ENCODE results near the gene DOP1A. TPM values are rescaled to one million over a fixed set of nuclear protein-coding genes. Genes with fewer than 3 reads are reported as not detected.

The DOP1A gene
- total and polyA plus RNA-seq, 2 of the 13 experiments (the other 11 are each of a cell fraction or from before 2014, with no cell fraction given): 5.2 to 16.7 TPM

DNA sequence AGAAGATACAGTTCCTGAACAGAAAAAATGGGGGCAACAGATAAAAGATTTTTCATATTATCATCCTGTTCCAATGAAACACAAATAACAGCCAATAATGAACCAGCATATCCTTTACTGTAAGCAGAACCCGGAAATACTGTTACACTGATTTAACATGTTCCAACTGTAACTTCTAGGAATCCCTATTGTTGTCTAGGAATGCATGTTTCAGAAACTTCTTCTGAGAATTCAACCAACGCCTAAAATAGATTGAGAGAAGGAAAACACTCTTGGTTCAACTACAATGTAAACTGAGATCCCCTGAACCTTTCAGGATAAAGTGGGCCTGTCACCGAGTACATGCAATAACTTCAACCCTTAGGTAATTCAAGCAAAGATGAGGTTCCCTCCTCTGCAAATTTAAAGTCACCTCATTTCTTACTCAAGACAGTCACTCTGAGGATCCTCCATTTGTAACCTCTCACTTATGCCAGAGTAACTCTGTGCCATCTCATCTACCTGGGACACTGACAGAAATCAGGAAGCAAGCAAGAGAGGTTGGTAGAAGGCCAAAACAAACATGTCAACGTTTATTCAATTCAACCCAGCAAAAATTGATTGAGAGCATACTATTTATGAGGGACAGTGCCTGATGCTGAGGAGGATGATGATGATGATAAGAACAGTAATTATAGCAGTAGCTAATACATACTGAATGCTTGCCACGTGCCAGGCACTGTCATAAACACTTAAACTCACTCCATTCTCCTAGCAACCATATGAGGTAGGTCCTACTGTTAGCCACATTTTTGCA, 15.9 kb upstream of the DOP1A start (continued):
- TF ChIP-seq XBP1 (CRISPR knock-in tag; IDR thresholded peaks at IDR 0.05): no peak

DNA sequence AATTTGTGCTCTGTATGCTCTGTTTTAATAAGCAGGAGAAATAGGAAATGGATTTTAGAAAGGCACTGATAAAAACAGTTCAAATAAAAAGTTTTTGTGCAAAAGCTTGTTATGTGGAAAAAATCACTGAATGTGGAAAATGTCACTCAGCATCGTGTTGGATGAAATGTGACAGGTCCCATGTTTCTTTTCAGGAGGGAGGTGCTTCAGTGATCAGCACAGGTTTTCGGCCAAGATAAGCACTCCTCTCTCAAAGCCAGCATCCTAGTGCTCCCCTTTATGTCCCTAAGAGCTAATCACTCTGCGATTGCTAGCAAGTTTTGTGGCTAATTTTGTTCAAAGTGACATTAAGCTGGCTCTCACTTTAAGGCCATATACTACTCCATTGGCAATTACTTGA, 13.8 kb upstream of the DOP1A start:
- 97% methylated on average over 3 of the region's 3 CpGs for WGBS (ENCODE audit: low lambda C conversion rate)
- no peak overlapping the region for H3K4me2 ChIP-seq (ENCODE audit: low read depth, low read length)
- no peaks in the 10 kb centered on the region for H3K9me3 ChIP-seq (ENCODE audit: low read length)
- H3K79me2 ChIP-seq (ENCODE audit: insufficient read depth, low read length): no peaks in the 10 kb centered on the region
- FAIRE-seq (no peak), ATAC-seq (no peak), DNase-seq (ENCODE audit: low spot score) (no peak)
- no TSS peak for BruUV-seq (replicated peaks)
- H2AFZ ChIP-seq (ENCODE audit: low read length): no peak overlapping the region
- intact Hi-C loops (cut with micrococcal nuclease; ENCODE audit: unreplicated experiment): loop anchor here (10.0 kb wide), 2 partner anchors 269 to 559 kb away; no protein-coding TSS in a partner anchor
- ChIA-PET POLR2A (no interaction called here), CTCF (ENCODE audit: low intra/inter-chr PET ratio, low total read pairs) (interaction anchor here (2.6 kb wide), 1 partner anchor 783 kb away, joined by 20 read pairs; no protein-coding TSS in a partner anchor)
- in situ Hi-C loops (cut with HindIII; ENCODE audit: extremely low pct_ligation_motif_present, low pct_unique_long_range_greater_than_20kb): loop anchor here (10.0 to 25.0 kb wide), 2 partner anchors 466 to 689 kb away; partner anchors contain the start of gene TPBG
- no peaks in the 10 kb centered on the region for H3K27me3 ChIP-seq (ENCODE audit: control insufficient read depth in 1 of 2, insufficient read depth in 2 of 2, low read length in 2 of 2)
- H3K9ac ChIP-seq (ENCODE audit: insufficient read depth, low read depth, low read length): no peak overlapping the region
- no peak overlapping the region for H3K27ac ChIP-seq (ENCODE audit: extremely low read length, insufficient read depth, low read length)
- H3K36me3 ChIP-seq (replicated peaks in 1 of 2; ENCODE audit: control insufficient read depth in 1 of 2, insufficient read depth in 2 of 2, low read length in 2 of 2): peaks cover 14 to 32% of the 10 kb centered on the region in 2 experiments
- H3K4me3 ChIP-seq (replicated peaks in 1 of 3; ENCODE audit: insufficient read depth in 1 of 3, low read depth in 2 of 3, low read length in 3 of 3): no peak overlapping the region
- TF ChIP-seq, protein P1, sequence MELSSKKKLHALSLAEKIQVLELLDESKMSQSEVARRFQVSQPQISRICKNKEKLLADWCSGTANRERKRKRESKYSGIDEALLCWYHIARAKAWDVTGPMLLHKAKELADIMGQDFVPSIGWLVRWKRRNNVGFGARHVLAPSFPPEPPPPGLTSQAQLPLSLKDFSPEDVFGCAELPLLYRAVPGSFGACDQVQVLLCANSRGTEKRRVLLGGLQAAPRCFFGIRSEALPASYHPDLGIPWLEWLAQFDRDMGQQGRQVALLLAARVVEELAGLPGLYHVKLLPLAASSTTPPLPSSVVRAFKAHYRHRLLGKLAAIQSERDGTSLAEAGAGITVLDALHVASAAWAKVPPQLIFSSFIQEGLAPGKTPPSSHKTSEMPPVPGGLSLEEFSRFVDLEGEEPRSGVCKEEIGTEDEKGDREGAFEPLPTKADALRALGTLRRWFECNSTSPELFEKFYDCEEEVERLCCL (CRISPR knock-in tag; IDR thresholded peaks at IDR 0.05; ENCODE audit: borderline replicate concordance): no peak
- TF ChIP-seq, protein P2, sequence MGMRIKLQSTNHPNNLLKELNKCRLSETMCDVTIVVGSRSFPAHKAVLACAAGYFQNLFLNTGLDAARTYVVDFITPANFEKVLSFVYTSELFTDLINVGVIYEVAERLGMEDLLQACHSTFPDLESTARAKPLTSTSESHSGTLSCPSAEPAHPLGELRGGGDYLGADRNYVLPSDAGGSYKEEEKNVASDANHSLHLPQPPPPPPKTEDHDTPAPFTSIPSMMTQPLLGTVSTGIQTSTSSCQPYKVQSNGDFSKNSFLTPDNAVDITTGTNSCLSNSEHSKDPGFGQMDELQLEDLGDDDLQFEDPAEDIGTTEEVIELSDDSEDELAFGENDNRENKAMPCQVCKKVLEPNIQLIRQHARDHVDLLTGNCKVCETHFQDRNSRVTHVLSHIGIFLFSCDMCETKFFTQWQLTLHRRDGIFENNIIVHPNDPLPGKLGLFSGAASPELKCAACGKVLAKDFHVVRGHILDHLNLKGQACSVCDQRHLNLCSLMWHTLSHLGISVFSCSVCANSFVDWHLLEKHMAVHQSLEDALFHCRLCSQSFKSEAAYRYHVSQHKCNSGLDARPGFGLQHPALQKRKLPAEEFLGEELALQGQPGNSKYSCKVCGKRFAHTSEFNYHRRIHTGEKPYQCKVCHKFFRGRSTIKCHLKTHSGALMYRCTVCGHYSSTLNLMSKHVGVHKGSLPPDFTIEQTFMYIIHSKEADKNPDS (CRISPR knock-in tag; IDR thresholded peaks at IDR 0.05): no peak
- TF ChIP-seq RBFOX2 (IDR thresholded peaks at IDR 0.05; ENCODE audit: low read depth, low read length) (no peak), CCDC6 (CRISPR knock-in tag; IDR thresholded peaks at IDR 0.05) (no peak), MYNN (CRISPR knock-in tag; IDR thresholded peaks at IDR 0.05; ENCODE audit: low read depth) (no peak), KAT2B (IDR thresholded peaks at IDR 0.05; ENCODE audit: borderline replicate concordance, low read depth, low read length) (no peak), ZNF552 (CRISPR knock-in tag; IDR thresholded peaks at IDR 0.05; ENCODE audit: borderline replicate concordance) (no peak), ZNF564 (CRISPR knock-in tag; IDR thresholded peaks at IDR 0.05) (no peak)
- TF ChIP-seq, protein P3, sequence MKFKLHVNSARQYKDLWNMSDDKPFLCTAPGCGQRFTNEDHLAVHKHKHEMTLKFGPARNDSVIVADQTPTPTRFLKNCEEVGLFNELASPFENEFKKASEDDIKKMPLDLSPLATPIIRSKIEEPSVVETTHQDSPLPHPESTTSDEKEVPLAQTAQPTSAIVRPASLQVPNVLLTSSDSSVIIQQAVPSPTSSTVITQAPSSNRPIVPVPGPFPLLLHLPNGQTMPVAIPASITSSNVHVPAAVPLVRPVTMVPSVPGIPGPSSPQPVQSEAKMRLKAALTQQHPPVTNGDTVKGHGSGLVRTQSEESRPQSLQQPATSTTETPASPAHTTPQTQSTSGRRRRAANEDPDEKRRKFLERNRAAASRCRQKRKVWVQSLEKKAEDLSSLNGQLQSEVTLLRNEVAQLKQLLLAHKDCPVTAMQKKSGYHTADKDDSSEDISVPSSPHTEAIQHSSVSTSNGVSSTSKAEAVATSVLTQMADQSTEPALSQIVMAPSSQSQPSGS (CRISPR knock-in tag; IDR thresholded peaks at IDR 0.05): no peak
- TF ChIP-seq, protein P4, sequence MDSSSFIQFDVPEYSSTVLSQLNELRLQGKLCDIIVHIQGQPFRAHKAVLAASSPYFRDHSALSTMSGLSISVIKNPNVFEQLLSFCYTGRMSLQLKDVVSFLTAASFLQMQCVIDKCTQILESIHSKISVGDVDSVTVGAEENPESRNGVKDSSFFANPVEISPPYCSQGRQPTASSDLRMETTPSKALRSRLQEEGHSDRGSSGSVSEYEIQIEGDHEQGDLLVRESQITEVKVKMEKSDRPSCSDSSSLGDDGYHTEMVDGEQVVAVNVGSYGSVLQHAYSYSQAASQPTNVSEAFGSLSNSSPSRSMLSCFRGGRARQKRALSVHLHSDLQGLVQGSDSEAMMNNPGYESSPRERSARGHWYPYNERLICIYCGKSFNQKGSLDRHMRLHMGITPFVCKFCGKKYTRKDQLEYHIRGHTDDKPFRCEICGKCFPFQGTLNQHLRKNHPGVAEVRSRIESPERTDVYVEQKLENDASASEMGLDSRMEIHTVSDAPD (CRISPR knock-in tag; IDR thresholded peaks at IDR 0.05): no peak
- H4K20me1 ChIP-seq (ENCODE audit: insufficient read depth, low read length): no peaks in the 10 kb centered on the region
- no peaks in the 10 kb centered on the region for H3K4me1 ChIP-seq (ENCODE audit: insufficient read depth, low read length)
